ENCODE data around the gene GPR42.
"Not testable (repeated sequence)": the region's sequence is repeated elsewhere in the genome, so short reads cannot be mapped to it uniquely, and the experiment has no call there.

The GPR42 gene

GRCh38 chr19:35360081-35360480 lies 10.8 kb upstream of the GPR42 start:
- DNase-seq (ENCODE audit: low read depth, low spot score); H3K4me3 ChIP-seq (ENCODE audit: low read length): not testable (repeated sequence)

- H3K4me3 ChIP-seq (ENCODE audit: low read length), result no peak overlapping the region
- no peak for DNase-seq (ENCODE audit: low read depth, low spot score)
These were observed 9.9 kb upstream of the GPR42 start for GRCh38 chr19:35360880-35361420.

- DNase-seq (ENCODE audit: low read depth, low spot score), result no peak
- no peak overlapping the region for H3K4me3 ChIP-seq (ENCODE audit: low read length)
These were observed 8.4 kb upstream of the GPR42 start for GRCh38 chr19:35362261-35363000.

- no peak overlapping the region for H3K4me3 ChIP-seq (ENCODE audit: low read length)
- DNase-seq (ENCODE audit: low read depth, low spot score), result no peak
These were observed 7.8 kb upstream of the GPR42 start for GRCh38 chr19:35363001-35363590.

GRCh38 chr19:35363711-35364425 lies 7.0 kb upstream of the GPR42 start:
- no peak overlapping the region for H3K4me3 ChIP-seq (ENCODE audit: low read length)
- DNase-seq (ENCODE audit: low read depth, low spot score), result no peak

GRCh38 chr19:35365303-35365702 lies 5.6 kb upstream of the GPR42 start:
- DNase-seq (ENCODE audit: low read depth, low spot score), result no peak

GRCh38 chr19:35368378-35368777 lies 2.5 kb upstream of the GPR42 start:
- no peak for DNase-seq (ENCODE audit: low read depth, low spot score)
- no peak overlapping the region for H3K4me3 ChIP-seq (ENCODE audit: low read length)

More at GRCh38 chr19:35365303-35365702, 5.6 kb upstream of the GPR42 start:
- no peak overlapping the region for H3K4me3 ChIP-seq (ENCODE audit: low read length)

GRCh38 chr19:35369522-35369921 lies 1.3 kb upstream of the GPR42 start:
- DNase-seq (ENCODE audit: low read depth, low spot score), result no peak
- H3K4me3 ChIP-seq (ENCODE audit: low read length), result no peak overlapping the region

GRCh38 chr19:35373492-35373891 lies 2.6 kb downstream of the GPR42 start:
- no peak for DNase-seq (ENCODE audit: low read depth, low spot score)
- no peak overlapping the region for H3K4me3 ChIP-seq (ENCODE audit: low read length)

GRCh38 chr19:35374031-35374430 lies 3.2 kb downstream of the GPR42 start:
- not testable (repeated sequence) for H3K4me3 ChIP-seq (ENCODE audit: low read length); DNase-seq (ENCODE audit: low read depth, low spot score)

- no peak for DNase-seq (ENCODE audit: low read depth, low spot score)
These were observed 4.8 kb downstream of the GPR42 start for GRCh38 chr19:35375505-35376307.

GRCh38 chr19:35377656-35378055 lies 6.8 kb downstream of the GPR42 start:
- H3K4me3 ChIP-seq (ENCODE audit: low read length), result no peak overlapping the region
- no peak for DNase-seq (ENCODE audit: low read depth, low spot score)

More at GRCh38 chr19:35375505-35376307, 4.8 kb downstream of the GPR42 start:
- H3K4me3 ChIP-seq (ENCODE audit: low read length), result no peak overlapping the region

GRCh38 chr19:35378356-35378755 lies 7.5 kb downstream of the GPR42 start:
- DNase-seq (ENCODE audit: low read depth, low spot score), result no peak
- no peak overlapping the region for H3K4me3 ChIP-seq (ENCODE audit: low read length)

GRCh38 chr19:35379545-35379944 lies 8.7 kb downstream of the GPR42 start:
- not testable (repeated sequence) for H3K4me3 ChIP-seq (ENCODE audit: low read length); DNase-seq (ENCODE audit: low read depth, low spot score)

GRCh38 chr19:35379992-35380391 lies 9.1 kb downstream of the GPR42 start:
- no peak overlapping the region for H3K4me3 ChIP-seq (ENCODE audit: low read length)
- no peak for DNase-seq (ENCODE audit: low read depth, low spot score)

GRCh38 chr19:35380450-35381124 lies 9.7 kb downstream of the GPR42 start:
- H3K4me3 ChIP-seq (ENCODE audit: low read length), result no peak overlapping the region
- DNase-seq (ENCODE audit: low read depth, low spot score), result no peak

- DNase-seq (ENCODE audit: low read depth, low spot score), result no peak
- H3K4me3 ChIP-seq (ENCODE audit: low read length), result no peak overlapping the region
These were observed 10.4 kb downstream of the GPR42 start for GRCh38 chr19:35381318-35381717.

- DNase-seq (ENCODE audit: low read depth, low spot score), result no peak
- H3K4me3 ChIP-seq (ENCODE audit: low read length), result no peak overlapping the region
These were observed 11.1 kb downstream of the GPR42 start for GRCh38 chr19:35381926-35382325.

- no peak overlapping the region for H3K4me3 ChIP-seq (ENCODE audit: low read length)
- no peak for DNase-seq (ENCODE audit: low read depth, low spot score)
These were observed 12.7 kb downstream of the GPR42 start for GRCh38 chr19:35383536-35383935.

Measured in Jurkat, Clone E6-1 (cell line).